Activated CD4-positive, alpha-beta T cell treated with anti-CD3 and anti-CD28 coated beads for 48 hours (primary cell): Measurements from ENCODE around the gene ZRANB1.

ENCODE experiments used
- DNase-seq: peaks from one replicate; pipeline ENCODE4 v3.0.0-alpha.2; 2020

ZRANB1 gene

DNA sequence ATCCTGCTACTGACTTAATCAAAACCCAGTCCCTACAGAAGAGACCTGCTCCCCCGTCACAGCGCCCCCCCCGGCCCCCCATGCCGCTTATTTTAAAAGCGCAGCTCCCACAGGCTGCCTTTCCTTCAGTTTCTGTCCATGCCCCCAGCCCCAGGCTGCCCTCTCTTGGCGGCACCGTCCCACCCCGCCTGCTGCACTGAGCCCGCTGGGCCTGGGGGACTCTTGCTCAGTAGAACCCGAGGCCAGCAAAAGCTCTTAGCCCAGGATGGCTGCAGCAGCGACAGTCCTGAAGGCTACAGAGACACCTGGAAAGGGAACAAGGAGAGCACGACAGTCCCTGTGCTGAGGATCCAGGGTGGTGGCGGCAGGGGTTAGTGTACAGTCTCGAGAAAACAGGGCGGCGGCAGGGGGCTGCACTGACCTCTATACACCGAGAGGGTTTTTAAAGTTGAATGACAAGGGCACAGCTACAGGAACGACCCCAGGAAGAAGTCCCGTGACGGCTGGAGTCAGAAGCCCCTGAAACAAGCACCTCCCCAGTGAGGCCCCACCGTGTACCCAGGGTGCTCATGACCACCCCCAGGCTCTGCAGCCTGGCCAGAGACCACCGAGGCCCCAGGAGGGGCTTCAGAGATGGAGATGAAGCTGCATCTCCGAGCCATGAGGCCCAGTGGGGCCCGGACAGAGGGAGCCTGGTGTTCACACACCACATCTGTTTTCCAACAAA lies 54.4 kb downstream of the ZRANB1 start:
- no peak for DNase-seq

DNA sequence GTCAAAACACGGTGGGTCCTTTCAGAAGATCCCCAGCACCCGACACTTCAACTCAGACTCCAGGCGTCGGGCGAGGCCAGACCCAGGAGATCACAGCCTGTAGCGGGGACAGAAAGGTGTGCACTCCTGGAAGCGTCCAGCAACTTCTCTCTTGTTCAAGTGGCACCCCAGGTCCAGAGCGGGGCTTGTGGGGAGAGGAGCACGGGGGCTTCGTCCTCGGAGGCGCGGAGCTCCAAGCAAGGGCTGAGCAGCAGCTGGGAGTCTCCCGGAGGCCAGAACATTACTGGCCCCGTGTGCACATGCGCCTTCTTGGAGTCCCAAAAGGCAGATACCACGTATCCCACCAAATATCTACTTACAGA lies 54.9 kb downstream of the ZRANB1 start:
- no peak for DNase-seq

DNA sequence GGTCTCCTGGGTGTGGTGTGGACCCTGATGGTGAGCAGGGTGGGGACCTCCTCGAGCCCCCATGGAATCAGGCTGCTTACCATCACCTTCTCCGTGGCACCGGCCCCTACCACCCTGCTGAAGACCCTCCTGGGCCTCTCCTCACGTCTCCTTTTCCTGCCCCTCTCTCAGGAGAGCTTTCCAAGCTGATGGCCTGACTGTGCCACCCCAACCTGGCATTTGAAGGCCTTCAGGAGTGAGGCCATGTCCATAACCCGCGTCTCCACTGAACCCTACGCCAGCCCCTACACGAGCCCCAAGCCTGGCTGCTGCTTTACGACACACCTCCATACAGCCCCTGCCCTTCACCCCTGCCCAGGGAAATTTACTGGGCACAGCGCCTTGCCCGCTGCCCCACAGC lies 55.4 kb downstream of the ZRANB1 start:
- no peak for DNase-seq

DNA sequence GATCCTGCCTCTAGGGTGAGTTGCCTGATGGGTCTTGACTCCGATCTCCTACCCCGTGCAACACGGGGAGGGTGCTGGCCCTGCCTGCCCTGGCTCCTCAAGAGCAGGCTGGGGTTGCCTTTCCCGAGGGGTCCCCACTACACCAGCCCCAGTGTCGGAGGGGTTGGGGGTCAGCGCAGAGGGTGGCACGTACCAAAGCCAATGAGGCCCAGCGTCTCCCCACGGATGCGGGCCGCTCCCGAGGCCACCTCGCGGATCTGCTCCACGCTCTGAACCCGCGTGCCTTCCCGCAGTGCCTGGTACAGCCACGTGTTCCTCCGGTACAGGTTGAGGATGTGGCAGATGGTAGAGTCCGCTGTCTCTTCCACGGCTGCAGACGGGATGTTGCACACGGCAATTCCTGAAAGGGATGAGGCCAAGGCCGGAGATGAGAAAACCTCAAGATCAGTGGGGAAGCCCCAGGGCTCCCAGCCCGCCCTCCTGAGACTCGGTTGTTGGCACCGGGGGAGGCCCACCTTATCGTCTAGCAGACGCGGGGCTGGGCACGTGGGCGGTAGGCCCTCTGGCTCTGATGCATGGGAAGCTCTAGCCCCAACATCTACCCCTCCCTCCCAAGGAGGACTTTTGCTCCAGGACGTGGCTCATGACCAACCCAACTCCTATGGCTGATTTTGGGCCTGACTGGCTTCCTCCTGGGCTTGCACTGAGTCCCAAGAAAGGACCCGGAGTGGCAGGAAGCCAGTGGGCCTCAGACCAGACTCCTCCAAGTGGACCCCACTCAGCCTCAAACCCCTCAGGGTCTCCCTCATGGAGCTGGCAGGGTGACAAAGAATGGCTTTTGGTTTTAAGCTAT lies 56.1 kb downstream of the ZRANB1 start:
- no peak for DNase-seq

DNA sequence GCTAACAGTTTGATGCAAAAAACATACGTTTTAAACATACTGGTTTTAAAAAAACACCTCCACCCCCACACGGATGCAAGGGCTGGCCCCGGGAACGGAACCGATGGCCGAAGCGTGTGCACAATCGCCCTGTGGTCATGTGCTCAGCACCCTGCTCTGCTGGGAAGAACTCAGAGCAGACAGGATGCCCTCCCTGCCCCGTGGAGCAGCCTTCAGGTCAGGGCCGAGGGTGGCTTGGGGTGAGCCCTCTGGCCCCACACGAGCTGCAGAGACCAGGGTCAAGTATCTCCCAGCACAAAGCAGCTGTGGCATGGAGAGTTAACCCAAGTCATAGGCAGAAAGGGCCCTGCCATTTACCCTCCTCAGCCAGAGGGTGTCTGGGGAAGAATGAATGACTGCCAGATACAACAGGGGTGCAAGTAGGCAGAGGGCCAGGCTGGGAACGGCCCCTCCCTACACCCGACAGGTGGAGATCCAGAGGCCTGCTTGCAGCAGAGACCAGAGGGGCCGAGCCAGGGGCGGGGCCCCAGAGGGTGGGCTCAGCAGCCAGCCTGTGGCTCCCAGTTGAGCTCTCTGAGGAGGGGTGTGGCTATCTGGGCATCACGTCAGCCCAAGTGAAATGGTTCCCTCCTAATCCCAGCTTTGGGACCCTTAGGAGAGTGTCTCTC lies 56.8 kb downstream of the ZRANB1 start:
- DNase-seq = no peak

DNA sequence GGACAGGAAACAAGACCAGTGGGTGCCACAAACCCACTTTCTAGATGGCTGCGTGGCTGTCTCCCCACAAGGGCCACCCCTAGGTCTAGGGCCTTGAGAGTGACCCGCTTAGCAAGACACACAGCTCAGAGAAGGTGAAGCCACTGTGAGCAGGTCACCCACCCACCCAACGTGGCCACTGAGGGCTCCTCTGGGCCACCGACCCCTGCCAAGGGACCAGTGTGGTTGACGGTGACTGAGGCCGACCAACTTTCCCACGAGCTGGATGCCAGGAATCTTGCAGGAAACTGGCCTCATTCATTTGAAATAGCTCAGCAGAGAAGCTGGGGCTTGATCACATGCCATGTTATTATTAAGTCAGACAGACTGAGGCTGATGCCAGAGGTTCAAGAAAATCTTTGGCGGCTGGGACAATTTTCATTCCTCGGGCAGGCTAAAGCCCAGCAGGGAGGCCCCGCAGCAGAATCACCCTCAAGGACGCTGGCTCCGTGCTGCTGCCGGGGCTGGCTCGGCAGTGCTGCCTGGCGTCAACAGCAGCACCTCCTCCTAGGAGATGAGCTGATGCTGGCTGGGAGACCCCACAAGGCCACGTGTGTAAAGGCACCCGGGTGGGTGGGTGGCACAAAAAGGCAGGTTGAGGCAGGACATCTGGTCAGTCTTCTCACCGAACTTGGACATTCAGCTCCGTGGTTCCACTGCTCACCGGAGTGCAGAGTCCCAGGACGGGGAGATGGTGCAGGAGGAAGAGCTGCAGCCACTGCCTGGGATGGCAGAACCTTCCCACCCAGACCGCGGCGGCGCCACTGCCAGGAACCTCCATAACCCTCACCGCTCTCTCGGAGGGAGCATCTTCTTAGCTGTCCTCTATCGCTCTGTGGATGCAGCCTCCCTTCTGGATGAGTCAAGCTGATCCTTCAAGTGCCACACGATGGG lies 57.8 kb downstream of the ZRANB1 start:
- no peak for DNase-seq

DNA sequence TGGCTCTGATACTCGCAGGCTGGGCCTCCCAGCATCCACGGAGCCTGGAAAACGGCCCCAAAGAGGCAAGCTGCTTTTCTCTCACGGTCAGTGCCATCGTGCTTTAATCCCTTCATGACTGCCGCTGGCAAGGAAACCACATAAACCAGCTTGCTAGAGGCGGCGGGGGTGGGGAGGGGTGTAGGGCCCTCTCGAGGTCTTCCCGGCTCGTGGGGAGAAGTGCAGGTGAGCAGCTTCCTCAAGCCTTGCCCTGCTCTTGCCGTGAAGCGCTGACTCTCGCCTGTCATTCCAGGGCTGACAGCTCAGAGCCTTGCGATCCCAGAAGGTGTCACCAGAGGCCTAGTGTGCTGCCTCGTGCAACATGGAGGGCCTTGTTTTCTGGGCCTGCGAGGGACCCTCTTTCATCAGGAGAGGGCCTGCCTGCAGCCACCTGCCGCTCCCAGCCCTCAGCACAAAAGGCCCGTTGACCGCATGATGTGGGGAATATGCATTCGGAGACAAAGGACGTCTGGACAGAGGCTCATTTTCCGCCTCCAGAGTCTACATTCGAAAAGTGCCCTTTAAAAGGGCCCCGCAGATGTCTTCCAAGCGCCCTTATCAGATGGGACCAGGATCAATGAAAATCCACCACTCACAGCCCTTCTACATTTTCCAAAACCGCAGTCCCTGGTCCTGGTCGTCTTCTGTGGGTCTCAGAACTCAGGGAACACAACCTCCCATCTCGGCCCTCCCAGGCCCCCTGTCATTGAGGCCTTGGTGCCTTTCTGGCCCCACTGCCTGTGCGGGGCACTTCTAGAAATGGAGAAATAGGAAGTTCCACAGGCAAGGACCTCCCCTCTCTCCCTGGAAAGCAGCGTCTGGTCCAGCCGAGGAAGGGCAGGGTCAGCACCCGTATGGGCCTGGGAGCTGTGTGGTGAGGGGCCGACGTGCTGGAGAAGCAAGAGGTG lies 58.7 kb downstream of the ZRANB1 start:
- DNase-seq = no peak

DNA sequence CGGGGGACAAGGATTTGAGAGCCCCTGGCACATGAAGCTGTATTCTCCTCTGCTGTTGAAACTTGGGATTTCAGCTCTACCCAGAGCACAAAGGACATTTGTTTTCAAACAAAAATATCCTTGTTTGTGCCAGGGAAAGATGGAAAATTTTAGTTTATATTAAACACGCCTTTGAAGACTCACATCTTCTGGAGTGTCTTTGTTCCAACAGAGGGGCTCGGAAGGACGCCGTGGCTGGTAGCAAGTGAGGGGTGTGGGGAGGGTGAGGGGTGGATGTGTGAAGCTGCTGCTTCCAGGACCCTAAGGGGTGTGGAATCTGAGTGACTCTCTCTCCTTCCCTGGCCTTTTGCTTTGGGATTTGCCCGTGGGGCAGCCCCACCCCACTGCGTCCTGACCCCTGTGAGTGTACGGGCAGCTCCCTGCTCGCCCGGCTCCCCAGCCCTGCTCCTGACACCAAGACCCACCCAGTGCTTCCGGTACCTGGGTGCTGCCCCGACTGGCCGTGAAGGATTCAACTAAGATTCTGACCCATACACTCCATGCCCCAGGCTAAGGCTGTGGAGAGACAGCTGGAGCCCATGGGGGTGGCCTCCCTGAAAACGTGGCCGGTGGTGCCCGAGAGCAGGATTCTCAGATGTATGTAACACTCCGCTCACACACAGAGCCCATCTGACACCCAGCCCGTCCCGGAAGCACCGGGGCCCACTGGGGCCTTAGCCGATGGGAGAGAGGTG lies 59.6 kb downstream of the ZRANB1 start:
- DNase-seq = no peak

DNA sequence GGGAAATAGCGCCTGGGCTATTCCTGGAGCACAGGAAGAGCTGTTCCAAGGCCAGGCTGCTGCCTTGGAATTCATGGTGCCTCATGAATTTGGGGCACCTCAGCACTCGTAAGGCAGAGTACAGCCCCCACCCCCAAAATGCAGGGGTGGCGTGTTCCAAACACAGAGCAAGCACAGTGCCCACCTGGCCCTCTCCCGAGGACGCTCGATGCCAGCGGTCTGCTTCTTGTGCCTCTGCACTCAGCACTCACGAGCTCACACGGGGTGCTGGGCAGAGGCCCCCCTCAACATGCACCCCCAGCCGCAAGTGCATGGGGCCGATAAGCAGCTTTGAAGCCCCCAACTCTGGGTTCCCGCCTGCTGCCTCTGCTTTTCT lies 60.1 kb downstream of the ZRANB1 start:
- no peak for DNase-seq

DNA sequence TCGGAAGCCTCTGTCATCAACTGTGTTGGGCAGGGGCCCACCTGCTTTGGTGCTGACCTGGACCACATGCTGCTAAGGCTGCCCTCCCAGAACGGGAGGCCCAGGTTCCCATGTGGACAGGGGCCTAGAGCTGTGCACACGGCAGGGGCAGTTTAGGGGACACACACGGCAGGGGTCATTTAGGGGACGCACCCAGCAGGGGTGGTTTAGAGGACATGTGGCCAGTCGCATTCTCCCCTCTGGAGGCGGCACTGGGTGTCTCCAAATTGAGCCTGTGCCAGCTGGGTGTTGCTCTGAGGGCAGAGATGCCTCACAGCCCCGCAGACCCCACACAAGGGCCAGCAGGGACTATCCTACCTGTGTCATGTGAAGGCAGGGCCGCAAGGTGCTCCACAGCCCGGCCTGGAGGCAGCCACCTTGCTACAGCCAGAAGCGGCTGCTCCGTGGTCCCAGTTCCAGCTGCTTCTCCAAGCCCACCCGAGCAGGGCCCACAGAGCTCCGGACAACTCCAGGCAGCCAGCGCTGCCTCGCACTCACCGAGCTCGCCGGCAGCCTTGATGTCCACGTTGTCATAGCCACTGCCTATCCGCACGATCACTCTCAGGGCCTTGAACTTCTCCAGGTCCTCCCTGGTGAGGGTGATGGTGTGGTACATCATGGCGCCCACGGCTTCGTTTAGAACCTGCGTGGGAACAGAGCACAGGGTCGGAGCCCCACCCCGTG lies 60.7 kb downstream of the ZRANB1 start:
- DNase-seq = no peak

DNA sequence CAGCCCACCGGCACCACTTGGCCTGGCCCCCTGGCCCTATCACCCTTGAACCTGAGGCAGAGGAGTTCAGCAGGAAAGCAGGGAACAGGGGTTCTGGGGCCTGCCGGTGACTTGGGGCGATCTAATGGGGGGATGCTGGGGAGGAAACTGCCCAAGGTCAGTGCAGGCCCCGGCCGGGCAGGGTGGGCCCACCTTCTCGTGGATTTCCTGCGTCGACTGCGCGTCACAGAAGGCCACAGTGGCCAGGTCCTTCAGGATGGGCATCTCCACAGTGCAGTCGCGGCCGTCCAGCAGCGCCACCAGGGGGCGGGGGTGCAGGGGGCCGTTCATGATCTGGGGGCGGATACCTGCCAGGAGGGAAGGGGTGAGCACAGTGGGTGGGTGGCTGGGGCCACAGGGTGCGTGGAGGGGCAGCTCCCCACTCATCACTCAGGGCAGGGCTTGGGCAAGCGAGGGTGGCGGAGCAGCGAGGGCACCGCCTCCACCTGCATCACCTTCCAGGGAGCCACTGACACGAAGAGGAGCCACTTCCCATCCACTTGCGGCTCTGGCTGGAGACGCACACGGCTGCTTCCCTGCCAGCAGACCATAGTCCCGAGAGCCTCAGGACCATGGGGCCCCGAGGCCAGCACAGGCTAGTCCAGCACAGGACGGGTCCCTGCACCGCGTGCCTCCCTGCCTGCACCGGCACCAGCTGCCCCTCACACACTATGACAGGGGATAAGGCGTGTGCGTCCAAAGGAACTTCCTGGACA lies 61.4 kb downstream of the ZRANB1 start:
- DNase-seq = no peak

DNA sequence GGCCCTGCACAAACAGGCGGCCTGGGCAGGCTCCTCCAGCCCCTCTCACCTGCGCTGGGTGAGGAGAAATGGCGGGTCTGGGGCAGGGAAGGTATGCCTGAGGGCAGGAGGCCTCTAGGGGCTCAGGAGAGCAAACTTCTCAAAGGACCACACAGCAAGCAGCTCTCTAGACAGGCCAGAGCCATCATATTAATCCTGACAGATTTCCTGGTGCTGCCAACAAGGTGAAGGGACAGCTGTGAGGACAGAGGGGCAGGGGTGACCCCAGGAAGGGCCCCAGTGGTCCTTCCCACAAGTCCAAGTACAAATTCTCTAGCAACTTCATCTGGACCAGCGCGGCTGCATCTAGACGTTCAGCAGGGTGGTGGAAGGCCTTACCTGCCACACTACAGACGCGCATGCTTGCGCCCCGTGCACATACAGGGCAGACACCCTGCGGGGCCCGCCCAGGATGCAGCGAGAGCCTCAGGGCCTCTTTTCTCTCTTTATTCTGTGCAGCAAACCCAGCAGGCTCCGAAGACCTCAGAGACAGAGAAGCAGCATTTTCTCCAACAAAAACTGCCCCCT lies 62.1 kb downstream of the ZRANB1 start:
- DNase-seq = no peak

DNA sequence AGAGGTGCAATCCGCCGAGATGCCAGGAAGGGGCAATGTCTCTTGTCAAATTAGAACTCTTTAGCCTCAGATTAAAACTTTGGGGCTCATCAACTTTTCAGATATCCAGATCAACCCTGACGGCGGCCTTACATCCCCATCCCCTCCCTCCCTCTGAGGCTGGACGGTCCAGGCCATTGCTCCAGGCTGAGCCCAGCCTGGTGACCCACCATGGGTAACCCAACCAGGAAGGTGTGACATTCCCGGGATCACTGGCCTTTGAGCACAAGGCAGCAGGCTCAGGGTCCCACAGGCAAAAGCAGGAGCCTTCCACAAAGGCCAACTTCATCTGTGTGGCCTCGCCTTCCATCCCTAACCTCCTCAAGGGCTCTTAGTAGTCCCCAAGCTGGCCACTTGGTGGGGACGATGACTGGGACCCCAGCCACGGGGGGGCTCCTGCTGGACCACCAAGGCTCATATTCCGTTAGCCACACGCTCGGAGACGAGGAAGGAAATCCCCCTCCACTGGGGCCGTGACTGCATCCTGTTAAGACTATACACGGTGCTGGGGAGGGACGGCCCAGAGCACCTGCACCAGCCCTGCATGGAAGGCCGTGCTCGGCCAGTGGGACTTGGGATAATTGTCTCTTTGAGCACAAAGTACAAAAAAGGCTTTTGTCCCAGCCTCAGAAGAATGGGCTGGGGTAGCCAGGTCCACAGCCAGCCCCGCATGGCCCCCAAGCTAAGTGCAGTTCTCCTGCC lies 62.8 kb downstream of the ZRANB1 start:
- DNase-seq = no peak

DNA sequence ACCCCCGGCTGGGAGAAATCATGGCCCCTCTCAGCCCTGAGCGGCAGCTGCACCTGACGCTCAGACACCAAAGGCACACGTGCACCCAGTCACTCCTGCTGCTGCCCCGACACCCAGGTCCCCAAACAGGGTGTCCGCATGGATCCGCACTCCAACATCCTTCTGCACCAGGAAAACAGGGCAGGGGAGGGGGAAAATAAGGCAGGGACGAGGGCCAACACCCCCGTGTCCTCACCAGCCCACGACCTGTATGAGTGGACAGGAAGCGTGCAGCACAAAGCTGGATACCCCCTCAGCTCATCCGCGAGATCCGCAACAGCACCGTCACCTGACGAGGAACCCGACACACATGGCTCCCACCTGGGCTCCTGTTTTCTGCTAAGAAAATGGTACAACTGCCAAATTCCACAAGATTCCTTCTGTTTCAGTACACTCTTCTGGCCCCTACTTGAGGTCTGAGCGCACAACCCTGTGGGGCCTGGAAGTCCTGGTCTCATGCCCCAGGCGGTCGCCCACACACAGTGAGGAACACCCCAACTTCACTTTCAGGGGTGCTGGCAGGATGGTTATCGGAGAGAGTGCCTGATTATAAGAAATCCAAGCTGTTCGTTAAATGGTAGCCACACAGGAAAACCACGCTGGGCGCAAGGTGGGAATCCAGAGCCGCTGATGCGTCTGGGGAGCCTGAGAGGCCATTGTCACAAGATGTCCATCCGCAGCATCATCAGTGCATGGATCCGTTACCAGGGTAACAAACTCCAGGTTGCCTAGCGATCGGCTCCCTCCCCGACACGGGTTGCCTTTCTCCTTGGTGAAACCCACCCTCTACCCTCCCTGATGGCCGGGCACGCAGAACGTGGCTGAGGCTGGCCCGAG lies 63.6 kb downstream of the ZRANB1 start:
- no peak for DNase-seq

DNA sequence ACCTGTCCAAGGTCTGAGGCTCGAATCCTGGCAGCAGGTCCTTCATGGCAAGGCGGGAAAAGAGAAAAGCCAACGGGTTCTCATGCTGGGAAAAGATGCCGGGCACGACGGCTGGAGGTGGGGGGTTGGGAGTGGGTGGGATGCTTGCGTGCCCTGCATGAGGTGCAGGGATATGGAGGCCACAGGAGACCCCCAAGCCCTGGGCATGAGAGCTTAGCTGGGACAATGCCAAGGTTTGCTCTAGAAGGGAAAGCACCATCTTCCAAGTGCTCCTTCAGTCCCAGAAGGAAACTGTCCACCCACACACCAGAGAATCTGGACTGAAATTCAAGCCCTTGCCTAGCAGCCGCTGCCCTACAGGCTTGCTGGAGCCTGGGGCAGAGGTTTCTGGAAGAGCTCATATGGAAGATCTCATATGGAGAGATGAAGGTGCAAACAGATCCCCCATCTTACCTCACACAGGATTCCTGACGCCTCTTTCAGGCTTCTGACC lies 64.3 kb downstream of the ZRANB1 start:
- no peak for DNase-seq

DNA sequence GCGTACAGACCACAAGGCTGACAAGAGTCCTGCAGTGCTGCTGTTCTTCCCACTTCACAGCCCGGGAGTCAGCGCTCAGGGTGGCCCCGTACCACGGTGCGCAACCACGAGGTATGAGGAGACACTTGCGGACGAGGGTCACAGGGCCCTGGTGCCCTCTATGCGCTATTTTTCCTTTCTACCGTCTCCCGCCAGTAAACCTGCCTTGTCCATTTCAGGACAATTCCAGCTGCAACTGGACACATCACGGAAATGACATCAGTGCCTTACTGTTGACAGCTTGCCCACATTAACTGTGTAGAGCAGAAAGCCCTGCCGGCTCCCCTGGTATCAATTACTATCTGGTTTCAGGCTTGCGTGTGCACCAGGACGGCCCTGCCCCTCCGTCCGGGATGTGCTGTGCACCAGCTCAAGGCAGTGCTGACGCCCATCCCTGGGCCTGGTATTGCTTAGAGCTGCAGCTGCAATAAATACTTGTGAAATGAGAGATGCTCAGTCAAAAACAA lies 65.1 kb downstream of the ZRANB1 start:
- DNase-seq = no peak

DNA sequence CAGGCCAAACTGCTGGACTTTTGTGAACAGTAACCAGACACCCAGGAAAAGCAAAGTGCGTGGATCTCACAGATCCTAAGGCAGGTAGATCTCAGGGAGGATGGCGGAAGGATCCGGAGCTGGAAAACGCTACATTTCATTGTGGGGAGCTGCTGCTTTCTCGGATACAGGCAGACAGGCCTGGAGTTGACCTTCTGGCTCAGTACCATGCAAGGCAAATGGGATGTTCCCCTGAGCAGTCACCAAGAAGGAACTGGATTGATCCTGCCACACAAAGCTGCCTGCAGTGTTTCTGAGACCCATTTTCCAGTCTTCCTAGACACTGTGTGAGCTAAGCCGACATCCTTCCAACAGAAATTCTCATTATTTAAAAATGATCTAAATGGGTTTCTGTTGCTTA lies 65.5 kb downstream of the ZRANB1 start:
- no peak for DNase-seq
